GM12892 (cell line): ENCODE measurements around the gene NFIX.
A peak's percentile ranks its signal among the peaks of the same experiment; 100 is the strongest.

ENCODE experiments used
- POLR2A ChIP-seq: IDR thresholded peaks from 2 replicates; pipeline ENCODE4 v1.6.1; 2011; ENCODE audit warnings: low read depth, low read length, control low read depth
- POLR2AphosphoS5 ChIP-seq: IDR thresholded peaks from 2 replicates; pipeline ENCODE4 v1.6.1; 2011; ENCODE audit warnings: low read depth, low read length, control low read depth
- TAF1 ChIP-seq: IDR thresholded peaks from 2 replicates; pipeline ENCODE4 v1.6.1; 2011; ENCODE audit warnings: low read depth, mild to moderate bottlenecking, control low read depth, low read length, borderline replicate concordance

DNA sequence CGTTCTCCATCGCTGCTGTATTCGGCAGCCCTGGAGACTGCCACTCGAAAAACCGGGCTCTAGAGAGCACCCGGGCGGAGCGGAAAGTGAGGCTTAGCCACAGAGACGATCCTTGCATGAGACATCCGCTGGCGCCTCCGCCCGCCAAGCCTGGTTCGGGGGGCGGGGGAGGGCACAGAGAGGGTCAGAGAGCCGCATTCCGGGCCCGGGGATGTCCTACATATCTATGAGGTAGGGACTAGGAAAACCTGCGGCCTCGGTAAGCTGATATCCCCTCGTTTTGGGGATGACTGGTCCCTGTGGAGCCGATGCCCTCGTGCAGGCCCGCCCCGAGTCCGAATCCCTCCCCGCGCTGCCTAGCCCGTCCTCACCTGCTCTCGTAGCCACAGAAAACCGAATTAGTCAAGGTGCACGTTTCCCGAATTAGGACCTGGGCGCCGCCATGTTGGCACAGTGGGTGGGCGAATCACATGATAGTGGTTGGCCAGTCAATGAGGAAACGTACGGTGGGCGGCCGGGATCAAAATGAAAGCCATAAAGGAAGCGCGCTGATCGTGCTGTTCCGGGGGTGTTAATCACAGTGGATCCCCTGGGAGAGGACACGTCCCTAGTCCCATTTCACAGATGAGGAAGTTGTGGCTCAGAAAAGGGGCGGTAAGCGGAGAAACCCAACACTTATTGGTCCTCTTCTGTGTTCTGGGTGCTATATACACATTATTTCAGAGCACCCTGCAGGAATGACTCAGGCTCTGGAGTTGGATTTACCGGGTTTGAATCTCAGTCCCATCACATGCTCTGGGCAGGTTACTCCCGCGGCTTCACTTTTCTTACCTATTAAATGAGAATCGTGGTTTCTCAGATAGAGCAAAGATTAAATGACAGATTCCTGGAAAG lies 121.3 kb downstream of the NFIX start, which contains the start of gene TRMT1:
- TF ChIP-seq POLR2AphosphoS5 (peak; percentile 33; the same call in 1 of the 2 replicates), TAF1 (no peak), POLR2A (peak; percentile 46; the same call in 1 of the 2 replicates)
